ENCODE results near the gene NRIP1. TPM values are rescaled to one million over a fixed set of nuclear protein-coding genes. Genes with fewer than 3 reads are reported as not detected.

Gene NRIP1
- total and polyA plus RNA-seq, 10 of the 15 experiments (the other 5 are each of a cell fraction or from before 2014, with no cell fraction given): 2.9 to 26.1 (median 9.3) TPM

- RAD21 ChIA-PET (ENCODE audit: unreplicated experiment): interaction anchor here (0.6 to 1.9 kb wide), 3 partner anchors 10 to 674 kb away, joined by 3 to 5 read pairs (median 4); no protein-coding TSS in a partner anchor
- Histone ChIP-seq H3K27me3 (replicated peaks in 1 of 2; ENCODE audit: control insufficient read depth in 2 of 2, insufficient read depth in 2 of 2, low read length in 1 of 2) (no peaks in the 10 kb centered on the region), H2AFZ (ENCODE audit: control insufficient read depth, low read depth, low read length) (peak overlapping the region; percentile 46), H3K79me2 (ENCODE audit: control insufficient read depth, insufficient read depth, low read length) (peaks cover 76% of the 10 kb centered on the region), H4K20me1 (ENCODE audit: control insufficient read depth, insufficient read depth) (no peaks in the 10 kb centered on the region), H3K4me3 (peak overlapping the region; percentile 83), H3K9ac (ENCODE audit: control insufficient read depth, insufficient read depth, low read length) (peak overlapping the region; percentile 59), H3K36me3 (ENCODE audit: control insufficient read depth in 2 of 2, insufficient read depth in 2 of 2, low read length in 1 of 2) (no peaks in the 10 kb centered on the region), H3K4me2 (ENCODE audit: control insufficient read depth, insufficient read depth) (peak overlapping the region; percentile 89), H3K4me1 (ENCODE audit: control insufficient read depth, insufficient read depth, low read length) (no peaks in the 10 kb centered on the region), H3K27ac (ENCODE audit: control insufficient read depth, insufficient read depth) (peak overlapping the region; percentile 63), H3K9me3 (replicated peaks; ENCODE audit: control insufficient read depth, insufficient read depth, low read length) (no peaks in the 10 kb centered on the region)
- intact Hi-C loops (cut with micrococcal nuclease; ENCODE audit: unreplicated experiment): loop anchor here (2.0 to 10.0 kb wide), 4 partner anchors 193 to 673 kb away; partner anchors contain the start of gene SAMSN1
- in situ Hi-C loops (cut with MboI): loop anchor here (10.0 kb wide), 1 partner anchor 423 kb away; no protein-coding TSS in a partner anchor
- CTCF ChIA-PET: interaction anchor here (0.7 to 1.5 kb wide), 3 partner anchors 9 to 497 kb away, joined by 4 to 5 read pairs (median 4); no protein-coding TSS in a partner anchor
- TF ChIP-seq FOXM1 (IDR thresholded peaks at IDR 0.05; ENCODE audit: low read depth, low read length) (no peak), YY1 (IDR thresholded peaks at IDR 0.05; ENCODE audit: low read depth, low read length) (peak; percentile 11; the same call in 1 of the 2 replicates)
- BruUV-seq (replicated peaks): no TSS peak
- FAIRE-seq (no peak), ATAC-seq (no peak), DNase-seq (ENCODE audit: low read depth, low spot score) (no peak)
- POLR2A ChIA-PET: interaction anchor here (1.0 kb wide), 1 partner anchor 194 kb away, joined by 3 read pairs; no protein-coding TSS in a partner anchor
- WGBS (ENCODE audit: insufficient coverage, insufficient replicate concordance, low lambda C conversion rate, missing lambda C conversion rate): 67% methylated on average over 6 of the region's 6 CpGs
- SMC1A ChIA-PET (ENCODE audit: uncharacterized antibody, unreplicated experiment): interaction anchor here (1.0 to 1.6 kb wide), 2 partner anchors 61 to 421 kb away, joined by 3 read pairs; no protein-coding TSS in a partner anchor
Observed at GRCh38 chr21:15061747-15062605, 2.8 kb downstream of the NRIP1 start.

DNA sequence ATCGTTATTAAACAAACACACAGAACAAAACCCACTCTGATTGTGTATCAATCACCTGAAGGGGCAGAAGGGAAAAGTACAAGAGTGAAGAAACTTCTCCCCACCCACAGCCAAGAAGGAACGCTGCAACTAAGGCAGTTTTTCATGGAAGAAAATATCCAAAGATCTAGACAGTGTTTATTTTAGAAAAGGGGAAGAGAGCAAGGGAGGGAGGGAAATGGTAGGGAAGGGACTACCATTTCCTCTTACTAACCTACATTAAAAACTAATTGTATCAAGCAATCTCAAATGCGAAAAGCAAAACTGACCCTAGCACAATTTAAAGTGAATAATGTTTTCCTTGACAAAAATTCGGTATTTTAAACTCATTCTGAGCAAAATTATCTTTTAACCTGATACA is 3.5 kb downstream of the NRIP1 start:
- intact Hi-C loops (cut with micrococcal nuclease; ENCODE audit: unreplicated experiment) (loop anchor here (10.0 kb wide), 3 partner anchors 374 to 674 kb away; partner anchors contain the start of gene SAMSN1), in situ Hi-C loops (cut with MboI) (loop anchor here (10.0 kb wide), 1 partner anchor 424 kb away; no protein-coding TSS in a partner anchor)
- ChIA-PET POLR2A (no interaction called here), CTCF (interaction anchor here (1.2 to 1.5 kb wide), 2 partner anchors 8 to 421 kb away, joined by 4 to 5 read pairs; no protein-coding TSS in a partner anchor), RAD21 (ENCODE audit: unreplicated experiment) (interaction anchor here (0.6 to 1.9 kb wide), 3 partner anchors 9 to 675 kb away, joined by 3 to 5 read pairs (median 4); no protein-coding TSS in a partner anchor), SMC1A (ENCODE audit: uncharacterized antibody, unreplicated experiment) (interaction anchor here (1.0 to 1.6 kb wide), 2 partner anchors 60 to 422 kb away, joined by 3 read pairs; no protein-coding TSS in a partner anchor)
- BruUV-seq (replicated peaks): no TSS peak
- H2AFZ ChIP-seq (ENCODE audit: control insufficient read depth, low read depth, low read length): no peak overlapping the region; the same call in 1 of the 2 replicates
- ATAC-seq: no peak
- TF ChIP-seq MEF2B (IDR thresholded peaks at IDR 0.05; ENCODE audit: partially characterized antibody, poor library complexity, severe bottlenecking) (no peak), ZZZ3 (IDR thresholded peaks at IDR 0.05; ENCODE audit: control insufficient read depth, insufficient read length, low read depth) (no peak)
- TF ChIP-seq, protein P1, sequence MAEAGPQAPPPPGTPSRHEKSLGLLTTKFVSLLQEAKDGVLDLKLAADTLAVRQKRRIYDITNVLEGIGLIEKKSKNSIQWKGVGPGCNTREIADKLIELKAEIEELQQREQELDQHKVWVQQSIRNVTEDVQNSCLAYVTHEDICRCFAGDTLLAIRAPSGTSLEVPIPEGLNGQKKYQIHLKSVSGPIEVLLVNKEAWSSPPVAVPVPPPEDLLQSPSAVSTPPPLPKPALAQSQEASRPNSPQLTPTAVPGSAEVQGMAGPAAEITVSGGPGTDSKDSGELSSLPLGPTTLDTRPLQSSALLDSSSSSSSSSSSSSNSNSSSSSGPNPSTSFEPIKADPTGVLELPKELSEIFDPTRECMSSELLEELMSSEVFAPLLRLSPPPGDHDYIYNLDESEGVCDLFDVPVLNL (IDR thresholded peaks at IDR 0.05; ENCODE audit: low read depth, low read length): no peak
- H3K4me2 ChIP-seq (ENCODE audit: control insufficient read depth, insufficient read depth): peak overlapping the region; percentile 89
- H3K27me3 ChIP-seq (replicated peaks in 1 of 2; ENCODE audit: control insufficient read depth in 2 of 2, insufficient read depth in 2 of 2, low read length in 1 of 2): no peaks in the 10 kb centered on the region
- no peaks in the 10 kb centered on the region for H3K9me3 ChIP-seq (replicated peaks; ENCODE audit: control insufficient read depth, insufficient read depth, low read length)
- no peaks in the 10 kb centered on the region for H4K20me1 ChIP-seq (ENCODE audit: control insufficient read depth, insufficient read depth)
- H3K9ac ChIP-seq (ENCODE audit: control insufficient read depth, insufficient read depth, low read length): peak overlapping the region; percentile 48
- no peak for FAIRE-seq
- peak overlapping the region; percentile 63 for H3K27ac ChIP-seq (ENCODE audit: control insufficient read depth, insufficient read depth)
- 6% methylated on average over 4 of the region's 4 CpGs for WGBS (ENCODE audit: insufficient coverage, insufficient replicate concordance, low lambda C conversion rate, missing lambda C conversion rate)
- no peaks in the 10 kb centered on the region for H3K36me3 ChIP-seq (ENCODE audit: control insufficient read depth in 2 of 2, insufficient read depth in 2 of 2, low read length in 1 of 2)
- peak overlapping the region; percentile 83 for H3K4me3 ChIP-seq
- no peaks in the 10 kb centered on the region for H3K4me1 ChIP-seq (ENCODE audit: control insufficient read depth, insufficient read depth, low read length)
- peaks cover 83% of the 10 kb centered on the region for H3K79me2 ChIP-seq (ENCODE audit: control insufficient read depth, insufficient read depth, low read length)
- DNase-seq (ENCODE audit: low read depth, low spot score): no peak

All from GM12878 (cell line).